ENCODE results near the gene ZNF471.

ZNF471 gene

GRCh38 chr19:56577719-56578602 lies 70.3 kb downstream of the ZNF471 start:
- no peak for DNase-seq
